ENCODE measurements around the gene MTMR10. TPM values are rescaled to one million over a fixed set of nuclear protein-coding genes. Genes with fewer than 3 reads are reported as not detected.

MTMR10 gene
- total and polyA plus RNA-seq, 2 of the 4 experiments (the other 2 are of a cell fraction) = 11.2 to 13.8 TPM

DNA sequence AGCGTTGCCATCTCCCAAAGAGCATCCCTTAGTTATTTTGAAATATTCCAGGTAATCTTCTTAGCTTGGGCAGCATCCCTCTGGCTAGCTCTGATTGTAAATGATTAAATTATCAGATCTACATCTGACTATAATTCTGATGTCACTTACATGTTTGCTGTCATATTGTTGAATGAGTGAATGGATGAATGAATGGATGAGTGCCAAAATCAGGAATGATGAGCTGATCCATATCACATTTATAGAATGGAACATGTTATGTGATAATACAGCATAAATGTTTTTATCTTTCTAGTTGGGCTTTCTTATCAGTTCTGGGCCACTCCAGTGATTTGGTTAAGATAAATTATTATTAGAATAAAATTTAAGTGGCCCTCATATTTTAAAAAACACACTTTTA lies 73.8 kb downstream of the MTMR10 start:
- no peaks in the 10 kb centered on the region for H4K20me1 ChIP-seq (ENCODE audit: insufficient read depth, low read length)
- peaks cover 7% of the 10 kb centered on the region for H3K4me1 ChIP-seq (ENCODE audit: control insufficient read depth, insufficient read depth, low read length)
- H3K23ac ChIP-seq (ENCODE audit: low read depth, low read length) = no peak overlapping the region
- no peaks in the 10 kb centered on the region; a peak in 1 of 4 replicates for H3K79me1 ChIP-seq (ENCODE audit: low read depth in 1 of 2, low read length in 2 of 2)
- BruUV-seq (replicated peaks) = no TSS peak
- in situ Hi-C loops (cut with MboI; ENCODE audit: low sequenced_read_pairs) = no loop called here
- H2BK120ac ChIP-seq (ENCODE audit: low read depth, low read length) = no peak overlapping the region
- intact Hi-C loops (cut with micrococcal nuclease) = no loop called here
- H3K9me1 ChIP-seq (ENCODE audit: insufficient read depth, low read length) = peaks cover 3% of the 10 kb centered on the region; the same call in 1 of the 2 replicates
- H3K18ac ChIP-seq (ENCODE audit: low read depth, low read length) = no peak overlapping the region
- H3K4ac ChIP-seq (ENCODE audit: low read depth, low read length) = no peak overlapping the region
- H3K14ac ChIP-seq (replicated peaks; ENCODE audit: low read depth, low read length) = no peak overlapping the region
- no peak overlapping the region for H2BK5ac ChIP-seq (ENCODE audit: low read depth, low read length, poor library complexity, severe bottlenecking)
- WGBS, 2 experiments (ENCODE audit: extremely low coverage in 2 of 2, insufficient read length in 1 of 2) = no CpG with 5 or more reads among the region's 1 CpG
- TF ChIP-seq RFX5 (IDR thresholded peaks at IDR 0.05; ENCODE audit: low read depth, low read length) = no peak
- H4K5ac ChIP-seq (ENCODE audit: low read depth, low read length) = no peak overlapping the region
- no peaks in the 10 kb centered on the region for H3K27me3 ChIP-seq (ENCODE audit: control insufficient read depth, insufficient read depth, low read length)
- CTCF ChIA-PET = interaction anchor here (1.2 kb wide), 1 partner anchor 212 kb away, joined by 3 read pairs; no protein-coding TSS in a partner anchor
- H3K36me3 ChIP-seq (ENCODE audit: control insufficient read depth, insufficient read depth, low read length) = peaks cover 24% of the 10 kb centered on the region
- no peak overlapping the region for H2BK15ac ChIP-seq (ENCODE audit: low read depth, low read length)
- H3K9me3 ChIP-seq (ENCODE audit: control insufficient read depth, insufficient read depth, low read length) = no peaks in the 10 kb centered on the region
- H4K91ac ChIP-seq (ENCODE audit: insufficient read depth, low read depth, low read length) = no peak overlapping the region
- no peak overlapping the region for H2AK5ac ChIP-seq (ENCODE audit: low read depth, low read length)
- DNase-seq = no peak
- POLR2A ChIA-PET (ENCODE audit: unreplicated experiment) = no interaction called here
- no peak overlapping the region for H3K4me2 ChIP-seq (ENCODE audit: low read depth, low read length)
- H4K8ac ChIP-seq (ENCODE audit: low read depth in 2 of 2, low read length in 2 of 2) = no peak overlapping the region
- no peak overlapping the region for H2AFZ ChIP-seq (replicated peaks; ENCODE audit: low read length, poor library complexity)
- ATAC-seq (ENCODE audit: low read depth) = no peak
- H3K9ac ChIP-seq (ENCODE audit: low read depth, low read length) = no peak overlapping the region
- H2BK20ac ChIP-seq (ENCODE audit: low read depth, low read length) = no peak overlapping the region
- no peak overlapping the region for H3K56ac ChIP-seq (ENCODE audit: extremely low read depth, insufficient read depth, low read length)
- dilution Hi-C loops (cut with HindIII; ENCODE audit: low sequenced_read_pairs, unreplicated experiment) = no loop called here
- H2AK9ac ChIP-seq (replicated peaks; ENCODE audit: low read depth, low read length, poor library complexity) = no peak overlapping the region
- H3K27ac ChIP-seq (ENCODE audit: insufficient read depth, low read length) = no peak overlapping the region
- no peak overlapping the region for H3K4me3 ChIP-seq (ENCODE audit: insufficient read depth, low read depth, low read length)
